Femur (tissue), 1 donor: ENCODE measurements around the gene PLCE1.
"Not testable (repeated sequence)": the region's sequence is repeated elsewhere in the genome, so short reads cannot be mapped to it uniquely, and the experiment has no call there.

ENCODE experiments used
- DNase-seq: peaks from one replicate; pipeline ENCODE4 v3.0.0-alpha.2; 2017

The PLCE1 gene

DNA sequence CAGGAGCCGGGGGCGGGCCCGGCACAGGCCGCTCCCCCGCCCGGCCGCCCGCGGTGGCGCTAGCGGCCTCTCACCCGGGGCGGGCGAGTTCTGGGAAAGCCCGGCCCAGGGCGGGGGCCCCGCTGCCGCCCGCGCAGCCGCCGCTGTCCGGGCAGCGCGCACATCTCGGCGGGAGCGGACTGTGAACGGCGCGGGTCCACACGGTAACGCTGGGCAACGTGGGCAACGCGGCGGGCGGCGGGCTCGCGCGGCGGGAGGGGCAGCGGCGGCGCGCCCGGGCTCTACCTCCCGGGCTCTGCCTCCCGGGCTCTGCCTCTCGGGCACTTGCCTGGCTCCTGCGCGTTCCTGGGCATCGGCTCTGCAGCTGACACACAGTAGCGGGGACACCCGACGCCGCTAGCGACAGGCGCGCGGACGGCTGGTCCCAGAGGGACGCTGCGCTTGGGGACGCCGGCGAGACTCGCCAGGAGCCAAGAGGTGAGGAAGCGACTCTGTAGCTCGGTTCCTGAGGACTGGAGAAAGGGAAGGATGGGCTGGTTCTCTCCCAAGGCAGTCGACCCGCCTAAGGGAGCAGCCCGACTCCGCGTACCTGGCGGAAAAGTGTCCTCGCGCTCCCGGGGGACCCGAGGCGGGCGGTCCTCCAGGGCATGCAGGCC lies at the start of gene PLCE1:
TSS of gene PLCE1 (plus strand) at position 150 of the 656 bp plus-strand sequence. CDS start 37,116 bp downstream, outside the sequence.
- peak; percentile 76 for DNase-seq

DNA sequence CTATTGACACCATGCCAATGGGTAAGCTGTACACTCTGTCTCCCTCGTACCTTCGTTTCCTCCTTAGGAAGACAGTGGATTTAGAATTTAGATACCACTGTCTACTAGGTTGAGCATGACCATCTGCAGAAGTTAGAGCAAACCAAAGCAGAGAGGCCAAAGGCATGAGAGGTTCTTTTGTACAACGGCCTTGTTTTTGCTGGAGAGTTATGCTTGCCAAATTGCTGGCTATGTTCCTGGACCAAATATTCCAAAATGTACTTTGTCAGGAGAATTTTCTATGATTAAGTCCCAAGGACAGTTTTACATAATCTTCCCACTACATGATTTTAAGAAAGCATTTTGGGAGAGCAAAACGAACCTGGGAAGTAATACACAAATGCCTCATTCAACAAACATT lies 47.9 kb upstream of the PLCE1 start:
- no peak for DNase-seq

DNA sequence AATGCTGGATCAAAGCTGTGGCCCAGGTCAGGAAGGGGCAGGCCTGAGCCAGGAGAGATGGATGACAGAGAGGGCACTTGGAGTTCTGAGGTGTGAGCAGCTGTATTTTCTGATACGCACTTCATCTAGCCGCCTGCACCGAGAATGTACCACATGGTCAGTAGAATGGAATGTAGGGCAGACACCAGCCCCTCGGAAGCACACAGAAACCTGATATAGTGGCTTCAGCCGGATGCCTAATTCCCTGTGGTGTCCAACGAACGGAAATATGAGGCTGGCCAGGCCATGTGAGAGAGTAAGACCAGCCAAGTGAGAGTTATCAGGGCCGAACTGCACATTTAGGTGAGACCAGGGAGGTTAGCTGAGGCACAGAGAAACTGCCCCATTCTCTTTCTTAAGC lies 46.7 kb upstream of the PLCE1 start:
- DNase-seq: peak; percentile 76

DNA sequence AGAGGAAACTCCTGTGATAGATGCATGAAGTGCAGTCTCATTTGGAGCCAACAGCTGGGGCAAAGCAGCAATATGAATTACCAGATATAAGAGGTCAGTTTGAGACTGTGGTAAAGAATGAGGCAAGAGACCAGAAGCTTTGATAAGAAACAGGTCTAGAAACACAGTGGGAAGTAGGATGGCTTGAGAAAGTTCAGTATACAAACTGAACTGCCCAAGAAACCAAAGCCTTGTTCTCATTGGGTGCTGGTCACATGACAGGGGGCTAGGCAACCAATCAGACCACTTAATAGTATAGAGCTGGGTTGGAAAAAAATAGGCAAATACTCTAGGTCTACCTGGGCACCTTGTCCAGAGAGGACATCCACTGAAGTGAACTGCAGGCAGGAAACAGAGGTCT lies 46.2 kb upstream of the PLCE1 start:
- no peak for DNase-seq

DNA sequence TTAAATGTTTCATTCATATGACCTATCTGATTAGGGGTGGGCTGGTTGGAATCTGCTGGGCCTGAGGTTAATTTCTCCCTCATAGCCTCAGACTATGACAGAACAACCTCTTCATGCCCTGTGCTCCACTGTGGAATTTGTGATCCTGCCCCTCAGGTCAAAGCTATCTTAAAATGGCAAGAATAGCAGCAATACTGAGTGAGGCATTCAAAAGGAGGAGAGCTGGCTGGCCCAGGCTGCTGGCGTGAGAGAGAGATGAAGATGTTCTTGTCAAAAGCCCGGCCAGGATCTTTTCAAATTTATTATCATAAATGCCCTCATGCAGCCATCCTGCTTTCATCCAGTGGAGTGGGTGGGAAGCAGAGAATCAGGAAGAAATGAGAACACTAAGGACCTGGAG lies 41.8 kb upstream of the PLCE1 start:
- no peak for DNase-seq

DNA sequence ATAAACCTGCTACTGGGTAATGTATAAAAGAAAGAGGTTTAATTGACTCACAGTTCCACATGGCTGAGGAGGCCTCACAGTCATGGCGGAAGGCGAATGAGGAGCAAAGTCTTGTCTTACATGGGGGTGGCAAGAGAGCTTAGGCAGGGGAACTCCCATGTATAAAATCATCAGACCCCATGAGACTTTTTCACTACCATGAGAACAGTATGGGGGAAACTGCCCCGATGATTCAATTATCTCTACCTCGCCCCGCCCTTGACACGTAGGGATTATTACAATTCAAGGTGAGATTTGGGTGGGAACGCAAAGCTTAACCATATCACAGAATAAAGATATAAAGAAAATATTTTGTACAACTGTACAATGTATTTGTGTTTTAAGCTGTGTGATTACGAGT lies 39.4 kb upstream of the PLCE1 start:
- no peak for DNase-seq

DNA sequence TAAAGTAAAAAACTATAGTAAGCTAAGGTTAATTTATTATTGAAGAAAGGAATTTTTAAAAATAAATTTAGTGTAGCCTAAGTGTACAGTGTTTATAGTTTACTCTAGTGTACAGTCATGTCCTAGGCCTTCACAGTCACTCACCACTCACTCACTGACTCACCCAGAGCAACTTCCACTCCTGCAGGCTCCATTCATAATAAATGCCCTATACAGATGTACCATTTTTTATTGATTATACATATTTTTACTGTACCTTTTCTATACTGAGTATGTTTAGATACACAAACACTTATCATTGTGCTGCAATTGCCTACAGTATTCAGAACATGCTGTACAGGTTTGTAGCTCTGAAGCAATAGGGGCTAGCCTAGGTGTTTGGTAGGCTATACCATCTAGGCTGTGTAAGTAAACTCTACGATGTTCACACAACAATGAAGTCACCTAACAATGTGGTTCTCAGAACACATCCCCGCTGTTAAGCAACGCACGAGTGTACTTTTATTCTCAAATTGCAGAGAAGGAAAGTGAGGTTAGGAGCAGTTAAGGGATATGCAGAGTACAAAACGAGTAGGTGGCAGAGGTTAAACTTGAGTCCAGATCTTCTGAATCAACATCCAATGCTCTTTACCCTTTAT lies 38.9 kb upstream of the PLCE1 start:
- DNase-seq: no peak

DNA sequence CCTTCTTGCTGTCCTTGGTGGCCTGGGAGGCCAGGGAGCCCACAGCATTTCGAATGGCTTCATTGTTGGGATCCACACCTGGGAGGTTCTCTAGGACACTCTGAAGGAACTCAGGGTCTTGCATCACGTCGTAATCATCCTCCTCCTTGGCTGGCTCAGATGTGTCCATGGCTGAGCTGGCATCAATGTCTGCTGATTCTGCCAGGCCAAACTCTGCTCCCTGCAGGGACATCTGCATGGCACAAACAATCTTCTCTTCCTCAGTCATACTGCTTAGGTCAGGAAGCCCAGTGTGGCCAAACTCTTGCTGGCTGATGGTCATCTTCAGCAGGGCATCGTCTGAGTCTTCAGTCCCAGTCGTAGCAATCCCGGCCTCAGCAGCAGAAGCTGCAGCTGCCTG lies 34.9 kb upstream of the PLCE1 start:
- no peak for DNase-seq

DNA sequence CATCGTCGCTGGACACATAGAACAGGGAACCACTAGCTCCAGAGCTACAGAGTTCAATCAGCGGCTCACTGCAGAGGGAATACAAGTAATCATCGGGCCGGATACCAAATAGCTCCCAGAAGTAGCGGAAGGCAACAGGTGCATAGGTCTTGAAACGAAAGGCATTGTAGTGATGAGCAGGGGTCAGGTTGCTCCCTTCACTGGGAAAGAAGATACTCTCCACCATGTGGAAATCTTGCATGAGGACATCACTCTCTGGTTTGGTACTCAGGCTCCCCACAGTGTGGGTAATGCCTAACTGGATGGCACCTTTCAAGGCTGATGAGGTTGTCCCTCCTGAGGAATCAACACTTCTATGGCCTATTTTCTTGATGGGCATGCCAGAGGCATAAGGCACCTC lies 32.7 kb upstream of the PLCE1 start:
- DNase-seq: not testable (repeated sequence)

DNA sequence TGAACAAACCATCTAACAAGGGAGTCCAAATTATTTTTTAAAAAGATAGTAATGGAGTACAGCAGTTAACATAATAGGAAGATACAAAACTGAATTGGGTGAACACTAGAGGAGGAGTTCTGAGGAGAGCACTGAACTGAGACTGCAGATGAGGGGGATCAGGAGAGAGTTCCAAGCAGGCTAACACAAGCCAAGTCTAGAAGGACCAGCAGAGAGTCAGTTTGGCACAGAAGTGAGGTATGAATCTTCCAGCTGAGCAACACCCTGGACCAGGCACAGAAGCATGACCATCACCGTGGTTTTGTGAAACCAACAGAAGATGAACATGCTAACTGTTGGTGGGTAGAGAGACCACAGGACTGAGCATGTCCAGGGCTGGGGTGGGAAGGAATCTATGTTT lies 30.8 kb upstream of the PLCE1 start:
- no peak for DNase-seq

DNA sequence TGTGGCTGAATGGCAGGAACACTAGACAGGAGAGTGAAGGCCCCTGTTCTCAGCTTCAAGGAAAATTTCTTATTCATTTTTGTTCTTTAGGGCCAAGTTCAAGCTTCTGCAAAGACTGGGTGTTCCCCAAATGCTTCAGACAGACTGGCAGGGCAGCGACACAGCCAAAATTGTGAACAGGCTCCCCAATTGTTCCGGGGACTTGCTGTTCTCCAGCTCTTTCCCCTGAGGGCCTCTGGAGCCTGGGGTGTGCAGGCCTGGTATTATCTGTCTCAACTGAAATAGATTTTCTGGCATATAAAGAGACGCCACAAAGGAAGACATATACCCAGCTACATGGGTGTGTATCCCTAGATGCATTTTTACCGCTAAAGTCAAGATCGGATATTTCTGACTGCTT lies 30.3 kb upstream of the PLCE1 start:
- DNase-seq: no peak

DNA sequence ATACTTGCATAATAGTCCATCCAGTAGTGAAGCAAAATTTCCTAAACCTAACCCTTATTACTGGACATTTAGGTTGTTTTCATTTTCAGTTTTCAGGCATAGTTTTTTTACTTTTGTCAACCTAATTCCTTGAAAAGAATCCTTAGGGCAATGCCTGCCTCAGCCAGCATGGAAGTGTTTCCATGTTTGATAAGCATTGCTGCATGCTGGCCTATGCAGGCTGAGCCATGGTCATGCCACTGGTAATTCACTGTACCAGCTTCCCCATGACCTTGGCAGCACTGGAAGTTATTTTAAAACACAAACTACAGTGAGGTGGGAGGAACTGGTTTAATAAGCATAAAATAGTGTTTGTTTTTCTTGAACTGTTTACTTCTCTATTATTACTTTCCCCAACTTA lies 27.8 kb upstream of the PLCE1 start:
- no peak for DNase-seq

DNA sequence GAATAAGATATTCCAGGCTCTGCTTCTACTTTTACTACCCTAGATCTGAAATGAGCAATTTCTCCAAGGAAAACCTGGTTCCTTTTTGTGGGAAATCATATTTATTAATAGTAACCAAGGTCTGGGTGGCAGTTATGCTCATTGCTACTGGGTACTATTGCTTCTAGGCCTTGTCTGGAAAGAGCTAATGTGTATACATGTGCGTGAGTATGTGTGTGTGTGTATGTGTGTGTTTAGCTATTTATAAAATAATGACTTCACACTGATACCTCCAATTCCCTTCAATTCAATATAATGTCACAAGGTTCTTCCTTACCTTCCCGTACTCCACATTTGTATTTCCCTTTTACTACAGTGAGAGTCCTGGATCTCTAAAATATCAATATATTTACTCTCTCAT lies 26.0 kb upstream of the PLCE1 start:
- no peak for DNase-seq

DNA sequence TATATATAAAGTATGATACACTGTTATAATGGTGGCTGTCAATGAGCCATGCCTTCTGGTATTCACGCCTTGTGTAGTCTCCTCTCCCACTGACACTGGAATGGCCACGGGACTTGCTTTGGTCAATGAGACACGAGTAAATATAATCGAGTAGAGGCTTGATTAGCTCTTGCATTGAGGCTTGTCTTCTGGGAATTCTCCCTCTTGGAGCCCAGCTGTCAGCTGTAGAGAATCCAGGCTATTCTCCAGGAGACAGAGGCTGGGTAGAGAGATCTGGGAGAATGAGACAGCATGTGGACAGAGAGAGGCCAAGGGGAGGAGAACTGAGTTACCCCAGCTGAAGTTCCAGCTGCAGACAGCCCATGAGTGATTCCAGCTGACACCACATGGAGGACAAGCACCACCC lies 25.2 kb upstream of the PLCE1 start:
- no peak for DNase-seq

DNA sequence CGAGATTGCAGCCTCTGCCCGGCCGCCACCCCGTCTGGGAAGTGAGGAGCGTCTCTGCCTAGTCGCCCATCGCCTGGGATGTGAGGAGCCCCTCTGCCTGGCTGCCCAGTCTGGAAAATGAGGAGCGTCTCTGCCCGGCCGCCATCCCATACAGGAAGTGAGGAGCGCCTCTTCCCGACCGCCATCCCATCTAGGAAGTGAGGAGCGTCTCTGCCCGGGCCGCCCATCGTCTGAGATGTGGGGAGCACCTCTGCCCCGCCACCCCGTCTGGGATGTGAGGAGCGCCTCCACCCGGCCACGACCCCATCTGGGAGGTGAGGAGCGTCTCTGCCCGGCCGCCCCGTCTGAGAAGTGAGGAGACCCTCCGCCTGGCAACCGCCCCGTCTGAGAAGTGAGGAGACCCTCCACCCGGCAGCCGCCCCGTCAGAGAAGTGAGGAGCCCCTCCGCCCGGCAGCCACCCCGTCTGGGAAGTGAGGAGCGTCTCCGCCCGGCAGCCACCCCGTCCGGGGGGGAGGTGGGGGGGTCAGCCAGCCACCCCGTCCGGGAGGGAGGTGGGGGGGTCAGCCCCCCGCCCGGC lies 23.2 kb upstream of the PLCE1 start:
- not testable (repeated sequence) for DNase-seq

DNA sequence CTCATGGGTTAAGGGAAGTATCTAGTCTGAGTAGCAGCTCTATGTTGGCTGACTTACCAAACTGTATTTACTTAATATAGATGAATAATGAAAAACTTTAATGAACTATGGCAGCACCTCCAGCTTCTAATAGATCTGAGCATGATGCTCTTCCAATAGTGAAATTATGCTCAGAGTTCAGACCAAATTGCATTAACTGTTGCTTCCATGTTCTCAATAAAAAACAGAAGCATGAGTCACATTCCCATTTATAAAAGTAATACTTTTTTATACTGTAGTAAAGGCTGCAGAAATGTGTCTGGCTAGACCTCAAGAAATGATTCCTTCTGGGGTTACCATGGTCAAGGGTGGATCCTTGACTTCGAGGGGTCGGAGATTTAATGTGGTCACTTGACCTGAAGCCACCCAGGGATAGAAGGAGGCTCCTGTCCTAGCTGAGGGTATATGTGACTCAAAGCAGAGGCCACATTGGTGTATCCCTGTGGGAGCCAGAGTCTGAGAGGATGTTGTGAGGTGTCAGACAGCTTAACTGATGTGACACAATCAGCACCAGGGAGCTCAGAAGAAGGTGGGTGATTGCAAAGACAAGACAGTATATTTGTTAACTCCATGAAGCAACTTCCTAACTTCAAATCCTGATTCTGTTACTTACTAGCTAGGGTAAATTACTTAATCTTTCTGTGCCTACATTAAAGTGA lies 19.8 kb upstream of the PLCE1 start:
- no peak for DNase-seq

DNA sequence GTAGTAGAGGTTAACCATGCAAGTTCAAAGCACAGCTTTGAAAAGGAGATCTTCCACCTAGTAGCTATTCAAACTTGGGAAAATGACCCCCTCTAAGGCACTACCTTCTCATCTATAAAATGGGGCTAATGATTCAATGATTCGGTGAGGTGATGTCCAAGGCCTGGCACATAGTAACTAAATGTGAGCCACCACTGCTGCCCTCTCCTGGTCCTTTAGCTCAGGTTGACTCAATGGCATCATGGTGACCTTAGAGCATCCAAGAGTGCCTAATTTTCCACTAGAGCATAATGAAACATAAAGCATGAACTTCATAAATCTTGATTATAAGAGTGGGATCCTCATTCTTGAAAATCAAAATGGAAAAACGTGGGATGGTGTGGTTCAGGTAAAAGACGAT lies 16.3 kb upstream of the PLCE1 start:
- no peak for DNase-seq

DNA sequence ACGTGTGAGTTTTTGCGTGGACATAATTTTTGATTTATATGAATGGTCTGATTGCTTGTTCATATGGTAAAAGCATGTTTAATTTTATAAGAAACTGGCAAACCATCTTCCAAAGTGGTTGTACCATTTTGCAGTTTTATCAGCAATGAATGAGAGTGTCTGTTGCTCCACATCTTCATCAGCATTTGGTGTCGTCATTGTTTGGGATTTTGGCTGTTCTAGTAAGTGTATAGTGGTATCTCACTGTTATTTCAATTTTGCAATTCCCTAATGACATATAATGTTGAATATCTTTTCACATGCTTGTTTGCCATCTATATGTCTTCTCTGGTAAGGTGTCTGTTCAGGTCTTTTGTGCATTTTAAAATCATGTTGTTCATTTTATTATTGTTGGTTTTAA lies 13.2 kb upstream of the PLCE1 start:
- DNase-seq: no peak

DNA sequence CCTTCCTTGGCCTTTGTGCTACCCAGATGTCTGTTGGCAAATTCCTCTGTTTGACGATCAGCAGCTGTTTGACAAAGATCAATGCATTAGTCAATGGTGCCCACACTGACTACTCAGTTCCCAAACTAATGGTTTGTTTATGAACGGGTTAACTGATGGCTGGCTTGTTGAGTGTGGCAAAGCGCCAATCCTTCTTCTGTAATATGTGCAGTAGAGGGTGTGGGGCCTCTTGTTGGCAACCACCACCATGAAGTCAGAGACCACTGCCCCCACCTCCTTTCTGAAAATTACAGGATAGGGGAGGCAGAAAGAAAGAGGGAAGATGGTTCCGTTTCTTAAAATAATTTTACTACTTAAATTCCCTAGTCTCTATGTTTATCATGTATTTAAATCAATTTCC lies 2.6 kb upstream of the PLCE1 start:
- DNase-seq: peak; percentile 32

DNA sequence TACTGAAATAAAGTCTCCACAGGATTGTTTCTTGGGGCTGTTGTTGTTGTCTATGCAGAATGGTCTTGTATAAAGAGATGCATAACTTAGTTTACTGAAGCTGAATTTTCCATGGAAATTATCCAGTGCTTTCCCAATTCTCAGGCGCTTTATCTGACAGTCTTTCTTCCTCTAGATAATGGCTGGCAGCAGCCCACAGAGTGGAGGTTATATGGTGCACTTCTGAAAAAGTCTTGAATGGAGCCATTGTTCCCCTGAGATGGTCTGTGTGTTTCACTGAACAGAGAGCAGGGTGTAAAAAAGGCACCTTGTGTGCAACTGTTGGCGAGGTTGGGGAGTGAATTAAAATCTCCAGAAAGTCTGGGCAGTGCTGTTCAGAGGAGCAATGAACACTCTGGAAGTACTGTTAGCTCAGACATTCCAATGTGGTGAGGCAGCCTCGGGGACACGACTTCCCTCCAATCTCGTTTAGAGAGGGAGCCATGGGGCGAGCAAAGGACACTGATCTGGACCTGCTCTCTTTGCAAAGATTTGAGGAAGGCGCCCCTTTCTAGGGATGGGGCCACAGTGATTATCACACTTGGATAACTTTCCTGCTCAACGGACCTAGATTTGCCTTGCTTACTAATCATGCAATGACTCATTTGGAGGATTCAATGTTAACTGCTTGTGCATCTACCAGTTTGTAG lies 2.0 kb upstream of the PLCE1 start:
- DNase-seq: peak; percentile 83

DNA sequence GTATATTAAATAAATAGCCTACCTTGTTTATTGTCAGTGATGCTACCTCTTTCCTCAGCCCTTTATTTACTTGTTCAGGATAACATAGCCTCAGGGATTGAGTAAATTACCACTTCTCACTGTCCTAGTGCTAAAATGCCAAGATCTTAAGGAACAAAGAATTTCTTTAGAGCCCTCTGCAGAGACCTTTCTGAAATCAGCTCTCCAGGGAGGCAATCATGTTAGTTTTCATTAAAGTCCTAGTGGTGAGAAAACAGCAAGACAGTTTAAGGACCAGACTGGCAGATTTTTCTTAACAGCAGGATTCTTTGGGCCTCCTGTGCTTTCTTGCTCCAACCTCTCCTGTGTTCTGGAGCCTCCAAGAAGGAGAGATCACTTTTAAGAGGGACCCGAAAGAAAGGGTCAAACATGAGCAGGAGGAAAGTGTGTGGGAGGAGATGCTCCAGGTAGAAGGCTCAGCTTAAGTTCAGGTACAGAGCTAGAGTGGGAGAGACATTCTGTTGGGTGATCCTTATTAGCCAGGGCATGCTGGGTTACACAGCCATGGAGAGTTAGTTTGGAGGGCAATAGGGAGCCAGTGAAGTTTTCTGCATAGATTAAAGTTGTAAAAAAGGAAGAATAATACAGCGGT lies 1.2 kb upstream of the PLCE1 start:
- no peak for DNase-seq

DNA sequence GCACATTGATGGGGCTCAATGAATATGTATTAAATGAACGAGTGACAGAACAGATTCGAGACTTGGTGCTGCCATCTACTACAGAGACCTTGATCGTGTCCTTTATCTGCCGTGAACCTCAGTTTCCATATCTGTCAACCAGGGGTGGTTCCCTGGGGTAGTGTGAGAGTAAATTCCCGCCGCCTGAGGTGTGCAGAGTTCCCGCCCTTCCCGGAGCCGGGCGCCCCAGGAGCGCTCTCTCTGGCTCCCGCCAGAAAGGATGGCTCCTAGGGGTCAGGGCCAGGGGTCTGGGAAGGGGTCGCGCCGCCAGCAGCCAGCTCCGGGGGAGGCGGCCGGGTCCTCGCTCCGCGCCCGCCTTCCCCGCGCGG lies 333 bp upstream of the PLCE1 start:
- DNase-seq: no peak

DNA sequence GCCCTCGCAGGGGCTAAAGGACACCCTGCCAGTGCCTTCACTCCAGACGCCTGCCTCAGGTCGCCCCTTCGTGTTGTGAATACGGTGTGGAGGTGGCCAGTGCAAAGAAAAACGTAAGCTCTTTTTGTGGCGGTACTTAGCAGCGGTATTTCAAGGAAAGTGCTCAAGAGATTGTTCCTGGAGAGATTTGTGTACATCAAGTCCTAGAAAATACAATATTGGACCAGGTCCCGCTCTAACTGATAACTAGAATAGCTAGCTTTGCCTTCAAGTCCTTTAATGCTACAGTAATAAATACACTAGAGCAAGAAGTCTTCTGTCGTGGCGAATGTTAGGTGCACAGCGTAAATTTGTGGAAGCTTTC lies 689 bp downstream of the PLCE1 start:
- no peak for DNase-seq
